Vagina (tissue), 2 donors: ENCODE data around the gene ICOS. TPM values are rescaled to one million over a fixed set of nuclear protein-coding genes. Genes with fewer than 3 reads are reported as not detected.

ENCODE experiments used
- DNase-seq, 2 donors: peaks; one replicate each; pipeline ENCODE4 v3.0.0-alpha.2; 2017; ENCODE audit errors: extremely low spot score in 2 of 2
- H3K27ac ChIP-seq: fragments of 200-600 bp; sonication (generic); one replicate; pipeline ENCODE4 v1.5.1; 2019
- H3K27me3 ChIP-seq: fragments of 200-600 bp; sonication (generic); one replicate; pipeline ENCODE4 v1.5.1; 2019
- H3K36me3 ChIP-seq, 2 donors: fragments of 200-600 bp; sonication (generic); one replicate each; pipeline ENCODE4 v1.5.1; 2017 to 2019
- H3K4me1 ChIP-seq: fragments of 200-600 bp; sonication (generic); one replicate; pipeline ENCODE4 v1.5.1; 2019
- H3K4me3 ChIP-seq, 2 donors: fragments of 200-600 bp; sonication (generic); 1 replicate in 1 of 2; 2 replicates in 1 of 2; pipeline ENCODE4 v1.5.1; 2016 to 2019
- H3K9me3 ChIP-seq: fragments of 200-600 bp; sonication (generic); one replicate; pipeline ENCODE4 v1.5.1; 2019
- POLR2A ChIP-seq, 2 donors: fragments of 450-650 bp; IDR thresholded peaks; one replicate each; pipeline ENCODE4 v1.6.1; 2017; ENCODE audit warnings: antibody characterized with exemption in 2 of 2, mild to moderate bottlenecking in 2 of 2, moderate library complexity in 2 of 2
- POLR2AphosphoS5 ChIP-seq, 2 donors: sonication (generic); formaldehyde crosslinking; IDR thresholded peaks; one replicate each; pipeline ENCODE4 v1.9.0; 2017; ENCODE audit warnings: antibody characterized with exemption in 2 of 2, mild to moderate bottlenecking in 2 of 2, low read depth in 1 of 2; ENCODE audit not compliant: insufficient read depth in 1 of 2
- intact Hi-C: fragments of 100-400 bp; cut with DNase I; formaldehyde crosslinking; loops from one replicate; pipeline ENCODE4 v1.15.1; 2023
- total RNA-seq: library from RNA; depleted of rRNA; stranded (reverse); fragments of >200 nt; gene quantifications from one replicate; pipeline ENCODE4 v1.2.3, GENCODE V29; 2016
- TF ChIP-seq, protein P1 (sequence below), 3 experiments: fragments of 450-650 bp in 2 of 3; fragments of 200-600 bp in 1 of 3; sonication (generic) in 1 of 3; IDR thresholded peaks; one replicate each; pipeline ENCODE4 v1.5.1; 2017 to 2019; ENCODE audit warnings: antibody characterized with exemption in 3 of 3, mild to moderate bottlenecking in 2 of 3, moderate library complexity in 2 of 3

The ICOS gene
- total RNA-seq, 1 donor from 2014 or later = 1.7 TPM

DNA sequence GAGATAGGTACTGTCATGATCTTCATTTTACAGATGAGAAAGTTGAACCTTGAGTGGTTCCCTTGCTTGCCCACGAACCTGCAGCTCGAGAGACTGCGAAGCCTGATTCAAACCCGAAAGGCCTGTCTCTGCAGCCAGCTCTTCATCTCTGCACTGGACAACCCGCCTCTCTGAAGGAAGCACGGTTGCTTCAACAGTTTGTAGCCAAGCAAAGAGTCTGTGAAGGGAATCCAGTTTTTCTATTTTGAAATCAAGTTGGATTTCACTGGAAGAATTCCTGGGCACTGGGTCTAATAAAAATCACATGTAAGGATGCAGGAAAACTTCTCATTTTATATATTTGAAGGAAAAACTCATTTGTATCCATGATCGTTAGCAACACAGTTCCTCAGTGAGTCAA, 21.3 kb upstream of the ICOS start:
- Histone ChIP-seq H3K36me3 (no peaks in the 10 kb centered on the region), H3K4me3 (no peak overlapping the region), H3K27me3 (no peaks in the 10 kb centered on the region), H3K27ac (no peak overlapping the region), H3K4me1 (peaks cover 7% of the 10 kb centered on the region), H3K9me3 (no peaks in the 10 kb centered on the region)
- no peak for DNase-seq
- TF ChIP-seq POLR2A (IDR thresholded peaks at IDR 0.05) (no peak), POLR2AphosphoS5 (IDR thresholded peaks at IDR 0.05; ENCODE audit: insufficient read depth in 1 of 2, low read depth in 1 of 2) (no peak)
- TF ChIP-seq, protein P1, sequence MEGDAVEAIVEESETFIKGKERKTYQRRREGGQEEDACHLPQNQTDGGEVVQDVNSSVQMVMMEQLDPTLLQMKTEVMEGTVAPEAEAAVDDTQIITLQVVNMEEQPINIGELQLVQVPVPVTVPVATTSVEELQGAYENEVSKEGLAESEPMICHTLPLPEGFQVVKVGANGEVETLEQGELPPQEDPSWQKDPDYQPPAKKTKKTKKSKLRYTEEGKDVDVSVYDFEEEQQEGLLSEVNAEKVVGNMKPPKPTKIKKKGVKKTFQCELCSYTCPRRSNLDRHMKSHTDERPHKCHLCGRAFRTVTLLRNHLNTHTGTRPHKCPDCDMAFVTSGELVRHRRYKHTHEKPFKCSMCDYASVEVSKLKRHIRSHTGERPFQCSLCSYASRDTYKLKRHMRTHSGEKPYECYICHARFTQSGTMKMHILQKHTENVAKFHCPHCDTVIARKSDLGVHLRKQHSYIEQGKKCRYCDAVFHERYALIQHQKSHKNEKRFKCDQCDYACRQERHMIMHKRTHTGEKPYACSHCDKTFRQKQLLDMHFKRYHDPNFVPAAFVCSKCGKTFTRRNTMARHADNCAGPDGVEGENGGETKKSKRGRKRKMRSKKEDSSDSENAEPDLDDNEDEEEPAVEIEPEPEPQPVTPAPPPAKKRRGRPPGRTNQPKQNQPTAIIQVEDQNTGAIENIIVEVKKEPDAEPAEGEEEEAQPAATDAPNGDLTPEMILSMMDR (IDR thresholded peaks at IDR 0.05) = no peak
- intact Hi-C loops = no loop called here

DNA sequence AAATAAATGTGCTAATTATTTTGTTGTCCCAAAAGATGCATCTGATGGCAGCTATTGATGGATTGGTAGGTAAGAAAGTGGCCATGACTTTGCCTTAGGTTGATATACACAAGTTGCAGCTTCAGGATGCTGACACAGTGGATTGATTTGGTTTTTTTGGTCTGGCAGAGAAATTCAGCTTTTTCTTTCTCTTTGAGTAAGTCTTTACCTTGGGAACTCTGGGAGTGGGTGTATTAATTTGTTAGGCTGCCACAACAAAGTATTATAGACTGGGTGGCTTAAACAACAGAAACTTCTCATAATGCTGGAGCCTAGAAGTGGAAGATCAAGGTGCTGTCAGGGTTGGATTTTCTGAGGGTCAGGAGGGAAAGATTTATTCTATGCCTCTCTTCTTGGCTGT, 19.8 kb upstream of the ICOS start:
- H3K9me3 ChIP-seq = no peaks in the 10 kb centered on the region
- H3K27me3 ChIP-seq = no peaks in the 10 kb centered on the region
- no peak for TF ChIP-seq POLR2A (IDR thresholded peaks at IDR 0.05)
- no peak for TF ChIP-seq POLR2AphosphoS5 (IDR thresholded peaks at IDR 0.05; ENCODE audit: insufficient read depth in 1 of 2, low read depth in 1 of 2)
- TF ChIP-seq, protein P1 (IDR thresholded peaks at IDR 0.05) = no peak
- H3K4me1 ChIP-seq = peaks cover 7% of the 10 kb centered on the region
- DNase-seq = no peak
- no peak overlapping the region for H3K27ac ChIP-seq
- no peaks in the 10 kb centered on the region for H3K36me3 ChIP-seq
- no peak overlapping the region for H3K4me3 ChIP-seq
- intact Hi-C loops = no loop called here

DNA sequence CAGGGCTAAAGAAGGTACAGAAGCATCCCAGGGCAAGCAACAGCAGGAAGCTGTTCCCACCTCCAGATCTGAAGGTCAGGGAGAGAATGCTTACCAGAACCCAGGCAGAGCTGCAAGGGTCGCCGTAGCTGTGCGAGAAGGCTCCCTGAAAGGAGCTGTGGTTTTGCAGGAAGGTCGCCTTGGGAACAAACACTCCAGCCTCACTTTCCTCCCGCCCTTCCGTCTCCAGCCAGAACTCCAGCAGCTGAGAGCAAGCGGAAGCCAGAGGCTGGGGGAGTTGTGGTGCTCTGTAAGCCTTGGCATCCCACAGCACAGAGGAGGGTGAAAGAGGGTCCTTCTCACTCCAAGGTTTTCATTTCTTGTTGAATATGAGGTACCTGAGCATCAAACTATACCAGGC, 18.3 kb upstream of the ICOS start:
- Histone ChIP-seq H3K27ac (no peak overlapping the region), H3K4me1 (peaks cover 7% of the 10 kb centered on the region), H3K9me3 (no peaks in the 10 kb centered on the region), H3K27me3 (no peaks in the 10 kb centered on the region), H3K4me3 (no peak overlapping the region), H3K36me3 (no peaks in the 10 kb centered on the region)
- TF ChIP-seq POLR2A (IDR thresholded peaks at IDR 0.05) (no peak), POLR2AphosphoS5 (IDR thresholded peaks at IDR 0.05; ENCODE audit: insufficient read depth in 1 of 2, low read depth in 1 of 2) (no peak)
- TF ChIP-seq, protein P1 (IDR thresholded peaks at IDR 0.05) = no peak
- DNase-seq = no peak
- intact Hi-C loops = no loop called here

DNA sequence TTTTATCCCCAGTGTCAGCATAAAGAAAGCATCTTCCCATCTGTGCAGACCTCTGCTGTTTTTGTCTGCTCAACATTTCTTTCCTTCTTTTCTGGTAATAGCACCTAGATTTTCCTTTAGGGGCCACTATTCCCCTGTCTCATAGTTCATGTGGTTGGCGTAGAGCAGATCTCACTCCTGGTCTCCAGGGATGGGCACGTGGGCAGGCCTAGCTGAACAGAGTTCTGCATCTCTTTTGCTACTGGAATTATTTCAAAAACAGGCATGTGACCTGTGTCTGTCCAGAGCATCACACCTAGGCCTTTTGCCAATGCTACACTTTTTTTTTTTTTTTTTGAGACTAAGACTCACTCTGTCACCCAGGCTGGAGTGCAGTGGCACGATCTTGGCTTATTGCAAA, 17.7 kb upstream of the ICOS start:
- intact Hi-C loops = no loop called here
- no peaks in the 10 kb centered on the region for H3K9me3 ChIP-seq
- TF ChIP-seq, protein P1 (IDR thresholded peaks at IDR 0.05) = no peak
- TF ChIP-seq POLR2AphosphoS5 (IDR thresholded peaks at IDR 0.05; ENCODE audit: insufficient read depth in 1 of 2, low read depth in 1 of 2) (no peak), POLR2A (IDR thresholded peaks at IDR 0.05) (no peak)
- no peak overlapping the region for H3K27ac ChIP-seq
- H3K36me3 ChIP-seq = no peaks in the 10 kb centered on the region
- H3K27me3 ChIP-seq = no peaks in the 10 kb centered on the region
- peaks cover 7% of the 10 kb centered on the region for H3K4me1 ChIP-seq
- no peak overlapping the region for H3K4me3 ChIP-seq
- DNase-seq = no peak

DNA sequence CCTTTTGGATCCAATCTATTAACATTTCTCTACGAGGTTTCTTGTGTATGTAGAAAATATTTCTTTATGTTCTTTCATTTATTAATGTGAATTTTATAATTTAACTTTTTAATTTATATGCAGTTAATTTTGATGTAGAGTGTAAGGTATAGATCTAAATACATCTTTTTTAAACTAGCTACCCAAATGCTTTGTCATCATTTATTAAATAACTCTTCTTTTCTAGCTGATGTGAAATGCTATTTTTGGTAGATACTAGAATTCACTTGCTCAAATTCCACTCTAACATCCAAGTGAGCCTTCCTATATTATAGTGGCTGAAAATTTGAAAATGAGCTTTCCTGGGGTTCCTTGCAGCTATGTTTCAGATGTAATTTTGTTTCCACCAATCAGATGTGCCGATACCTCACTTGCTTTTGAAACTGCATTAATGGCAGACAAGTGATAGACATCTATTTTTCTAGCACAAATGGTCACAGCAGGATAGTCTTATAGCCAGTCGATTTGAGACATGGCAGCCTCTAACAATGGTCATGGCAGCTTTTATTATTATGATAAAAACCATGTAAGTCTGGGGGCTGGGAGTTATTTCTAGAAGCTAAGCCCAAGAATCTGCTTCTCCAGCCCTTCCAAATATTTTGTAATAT, 10.9 kb upstream of the ICOS start:
- no peak for DNase-seq
- Histone ChIP-seq H3K36me3 (no peaks in the 10 kb centered on the region), H3K4me1 (no peaks in the 10 kb centered on the region), H3K4me3 (no peak overlapping the region), H3K27ac (no peak overlapping the region), H3K9me3 (no peaks in the 10 kb centered on the region), H3K27me3 (no peaks in the 10 kb centered on the region)
- TF ChIP-seq POLR2AphosphoS5 (IDR thresholded peaks at IDR 0.05; ENCODE audit: insufficient read depth in 1 of 2, low read depth in 1 of 2) (no peak), POLR2A (IDR thresholded peaks at IDR 0.05) (no peak)
- TF ChIP-seq, protein P1 (IDR thresholded peaks at IDR 0.05) = no peak
- intact Hi-C loops = no loop called here
